HL-60 (cell line): Measurements from ENCODE around the gene CHRNB1.

ENCODE experiments used
- GABPA ChIP-seq: IDR thresholded peaks from 2 replicates; pipeline ENCODE4 v1.6.1; 2012; ENCODE audit warnings: low read depth
- POLR2AphosphoS5 ChIP-seq: IDR thresholded peaks from 2 replicates; pipeline ENCODE4 v1.6.1; 2012; ENCODE audit warnings: low read depth
- REST ChIP-seq: IDR thresholded peaks from 2 replicates; pipeline ENCODE4 v1.6.1; 2012; ENCODE audit warnings: low read depth; ENCODE audit not compliant: insufficient replicate concordance
- SPI1 ChIP-seq: IDR thresholded peaks from 2 replicates; pipeline ENCODE4 v1.6.1; 2012; ENCODE audit warnings: low read depth, mild to moderate bottlenecking, borderline replicate concordance
- TF ChIP-seq, protein P1 (sequence below): IDR thresholded peaks from one replicate; pipeline ENCODE4 v1.5.1; 2011; ENCODE audit warnings: low read length, control low read depth, inconsistent platforms; ENCODE audit not compliant: insufficient read depth

DNA sequence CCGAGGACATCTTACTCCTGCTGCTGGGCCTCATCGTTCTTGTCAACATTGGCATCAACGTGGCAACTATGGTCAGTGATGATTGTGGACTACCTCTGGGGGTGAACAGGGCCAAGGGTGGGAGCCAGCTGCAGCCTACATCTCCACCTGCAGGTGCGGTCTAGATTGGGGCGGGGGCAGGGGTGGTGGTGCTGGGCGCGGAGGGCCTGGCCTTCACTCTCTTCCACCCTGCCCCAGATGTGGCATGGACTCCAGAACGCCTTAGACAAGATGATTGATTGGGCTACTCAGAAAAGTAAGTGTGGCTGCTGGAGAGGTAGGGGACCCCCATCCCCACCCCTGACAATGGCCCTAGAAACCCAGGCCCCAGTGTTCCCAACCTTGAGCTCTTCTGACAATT is 19.1 kb upstream of the CHRNB1 start:
- TF ChIP-seq, protein P1, sequence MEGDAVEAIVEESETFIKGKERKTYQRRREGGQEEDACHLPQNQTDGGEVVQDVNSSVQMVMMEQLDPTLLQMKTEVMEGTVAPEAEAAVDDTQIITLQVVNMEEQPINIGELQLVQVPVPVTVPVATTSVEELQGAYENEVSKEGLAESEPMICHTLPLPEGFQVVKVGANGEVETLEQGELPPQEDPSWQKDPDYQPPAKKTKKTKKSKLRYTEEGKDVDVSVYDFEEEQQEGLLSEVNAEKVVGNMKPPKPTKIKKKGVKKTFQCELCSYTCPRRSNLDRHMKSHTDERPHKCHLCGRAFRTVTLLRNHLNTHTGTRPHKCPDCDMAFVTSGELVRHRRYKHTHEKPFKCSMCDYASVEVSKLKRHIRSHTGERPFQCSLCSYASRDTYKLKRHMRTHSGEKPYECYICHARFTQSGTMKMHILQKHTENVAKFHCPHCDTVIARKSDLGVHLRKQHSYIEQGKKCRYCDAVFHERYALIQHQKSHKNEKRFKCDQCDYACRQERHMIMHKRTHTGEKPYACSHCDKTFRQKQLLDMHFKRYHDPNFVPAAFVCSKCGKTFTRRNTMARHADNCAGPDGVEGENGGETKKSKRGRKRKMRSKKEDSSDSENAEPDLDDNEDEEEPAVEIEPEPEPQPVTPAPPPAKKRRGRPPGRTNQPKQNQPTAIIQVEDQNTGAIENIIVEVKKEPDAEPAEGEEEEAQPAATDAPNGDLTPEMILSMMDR: no peak
- TF ChIP-seq REST: no peak
- no peak for TF ChIP-seq GABPA
- no peak for TF ChIP-seq POLR2AphosphoS5
- TF ChIP-seq SPI1: no peak
